ENCODE measurements around the gene NLRC4.
"Not testable (repeated sequence)": the region's sequence is repeated elsewhere in the genome, so short reads cannot be mapped to it uniquely, and the experiment has no call there.

NLRC4 gene

GRCh38 chr2:32264422-32265105, at the start of gene NLRC4:
NLRC4 (minus strand) TSS chr2:32264886; CDS start chr2:32256775, 8,111 bp downstream.
- DNase-seq (ENCODE audit: low spot score), result no peak

GRCh38 chr2:32310577-32310976, 45.9 kb upstream of the NLRC4 start:
- no peak for DNase-seq (ENCODE audit: low spot score)

GRCh38 chr2:32293966-32294562, 29.4 kb upstream of the NLRC4 start:
- DNase-seq (ENCODE audit: low spot score), result not testable (repeated sequence)

- DNase-seq (ENCODE audit: low spot score), result not testable (repeated sequence)
These were observed 28.8 kb upstream of the NLRC4 start for GRCh38 chr2:32293493-32293892.

GRCh38 chr2:32291746-32292145, 27.1 kb upstream of the NLRC4 start:
- no peak for DNase-seq (ENCODE audit: low spot score)

- no peak for DNase-seq (ENCODE audit: low spot score)
These were observed 25.3 kb upstream of the NLRC4 start for GRCh38 chr2:32290000-32290339.

GRCh38 chr2:32289165-32289999, 24.7 kb upstream of the NLRC4 start:
- DNase-seq (ENCODE audit: low spot score), result peak; percentile 20

GRCh38 chr2:32284321-32284720, 19.6 kb upstream of the NLRC4 start:
- DNase-seq (ENCODE audit: low spot score), result no peak

GRCh38 chr2:32278478-32278853, 13.8 kb upstream of the NLRC4 start:
- DNase-seq (ENCODE audit: low spot score), result no peak

GRCh38 chr2:32277674-32278477, 13.2 kb upstream of the NLRC4 start, which contains the start of gene YIPF4:
YIPF4 (plus strand) TSS chr2:32277904; CDS start chr2:32278156, 252 bp downstream.
- peak; percentile 97 for DNase-seq (ENCODE audit: low spot score)

- DNase-seq (ENCODE audit: low spot score), result no peak
These were observed 12.6 kb upstream of the NLRC4 start for GRCh38 chr2:32277363-32277673.

- not testable (repeated sequence) for DNase-seq (ENCODE audit: low spot score)
These were observed 11.1 kb upstream of the NLRC4 start for GRCh38 chr2:32275790-32276189.

GRCh38 chr2:32274289-32274688, 9.6 kb upstream of the NLRC4 start:
- DNase-seq (ENCODE audit: low spot score), result no peak

- DNase-seq (ENCODE audit: low spot score), result no peak
These were observed 7.6 kb upstream of the NLRC4 start for GRCh38 chr2:32272279-32272678.

- no peak for DNase-seq (ENCODE audit: low spot score)
These were observed 6.4 kb upstream of the NLRC4 start for GRCh38 chr2:32271063-32271462.

GRCh38 chr2:32262105-32262504, 2.6 kb downstream of the NLRC4 start:
- no peak for DNase-seq (ENCODE audit: low spot score)

GRCh38 chr2:32260376-32260775, 4.3 kb downstream of the NLRC4 start:
- DNase-seq (ENCODE audit: low spot score), result no peak

- no peak for DNase-seq (ENCODE audit: low spot score)
These were observed 6.4 kb downstream of the NLRC4 start for GRCh38 chr2:32258242-32258641.

GRCh38 chr2:32250290-32250689, 14.4 kb downstream of the NLRC4 start:
- DNase-seq (ENCODE audit: low spot score), result no peak

- DNase-seq (ENCODE audit: low spot score), result no peak
These were observed 14.9 kb downstream of the NLRC4 start for GRCh38 chr2:32249731-32250236.

- no peak for DNase-seq (ENCODE audit: low spot score)
These were observed 16.4 kb downstream of the NLRC4 start for GRCh38 chr2:32248299-32248698.

- DNase-seq (ENCODE audit: low spot score), result no peak
These were observed 17.8 kb downstream of the NLRC4 start for GRCh38 chr2:32246911-32247310.

Data from HuH-7.5 (cell line).